GM18873 (cell line): Measurements from ENCODE around the gene ENTREP1.
A peak's percentile ranks its signal among the peaks of the same experiment; 100 is the strongest.

Experiments used
- ATAC-seq: cut with Tn5 transposase; IDR thresholded peaks from one replicate; pipeline ENCODE4 v1.9.1; 2021; ENCODE audit warnings: mild to moderate bottlenecking, moderate library complexity, moderate number of reproducible peaks; ENCODE audit not compliant: unreplicated experiment, low FRiP score

ENTREP1 gene

GRCh38 chr9:69317894-69318293 is 7.1 kb upstream of the ENTREP1 start:
- peak; percentile 63 for ATAC-seq

GRCh38 chr9:69319324-69320025 is 5.5 kb upstream of the ENTREP1 start:
- ATAC-seq = no peak

GRCh38 chr9:69322256-69322655 is 2.8 kb upstream of the ENTREP1 start:
- ATAC-seq = no peak

- no peak for ATAC-seq
Observed at GRCh38 chr9:69323861-69324260, 1.2 kb upstream of the ENTREP1 start.

- ATAC-seq = no peak
Observed at GRCh38 chr9:69325409-69326212, 596 bp downstream of the ENTREP1 start.

GRCh38 chr9:69326261-69326660 is 1.2 kb downstream of the ENTREP1 start:
- no peak for ATAC-seq

GRCh38 chr9:69330580-69330979 is 5.6 kb downstream of the ENTREP1 start:
- ATAC-seq = no peak

GRCh38 chr9:69331444-69331843 is 6.4 kb downstream of the ENTREP1 start:
- no peak for ATAC-seq

- no peak for ATAC-seq
Observed at GRCh38 chr9:69332067-69332685, 7.2 kb downstream of the ENTREP1 start.

- ATAC-seq = no peak
Observed at GRCh38 chr9:69333716-69334115, 8.7 kb downstream of the ENTREP1 start.

- ATAC-seq = no peak
Observed at GRCh38 chr9:69334317-69334716, 9.3 kb downstream of the ENTREP1 start.

- no peak for ATAC-seq
Observed at GRCh38 chr9:69339620-69340019, 14.6 kb downstream of the ENTREP1 start.

- ATAC-seq = no peak
Observed at GRCh38 chr9:69340631-69341030, 15.6 kb downstream of the ENTREP1 start.

- ATAC-seq = no peak
Observed at GRCh38 chr9:69342769-69343168, 17.8 kb downstream of the ENTREP1 start.

- ATAC-seq = no peak
Observed at GRCh38 chr9:69344459-69344858, 19.4 kb downstream of the ENTREP1 start.

- no peak for ATAC-seq
Observed at GRCh38 chr9:69346596-69347390, 21.8 kb downstream of the ENTREP1 start.

GRCh38 chr9:69347607-69348006 is 22.6 kb downstream of the ENTREP1 start:
- ATAC-seq = no peak

GRCh38 chr9:69351227-69351626 is 26.2 kb downstream of the ENTREP1 start:
- ATAC-seq = no peak

- no peak for ATAC-seq
Observed at GRCh38 chr9:69355232-69355631, 30.2 kb downstream of the ENTREP1 start.

GRCh38 chr9:69357030-69357775 is 32.2 kb downstream of the ENTREP1 start:
- ATAC-seq = no peak
